Endothelial cell of hepatic sinusoid (primary cell): Measurements from ENCODE around the gene TGDS.

Experiments used
- in situ Hi-C: cut with HindIII; loops from 2 replicates; pipeline ENCODE4 v1.10.0; 2017; ENCODE audit warnings: low sequenced_read_pairs

TGDS gene

DNA sequence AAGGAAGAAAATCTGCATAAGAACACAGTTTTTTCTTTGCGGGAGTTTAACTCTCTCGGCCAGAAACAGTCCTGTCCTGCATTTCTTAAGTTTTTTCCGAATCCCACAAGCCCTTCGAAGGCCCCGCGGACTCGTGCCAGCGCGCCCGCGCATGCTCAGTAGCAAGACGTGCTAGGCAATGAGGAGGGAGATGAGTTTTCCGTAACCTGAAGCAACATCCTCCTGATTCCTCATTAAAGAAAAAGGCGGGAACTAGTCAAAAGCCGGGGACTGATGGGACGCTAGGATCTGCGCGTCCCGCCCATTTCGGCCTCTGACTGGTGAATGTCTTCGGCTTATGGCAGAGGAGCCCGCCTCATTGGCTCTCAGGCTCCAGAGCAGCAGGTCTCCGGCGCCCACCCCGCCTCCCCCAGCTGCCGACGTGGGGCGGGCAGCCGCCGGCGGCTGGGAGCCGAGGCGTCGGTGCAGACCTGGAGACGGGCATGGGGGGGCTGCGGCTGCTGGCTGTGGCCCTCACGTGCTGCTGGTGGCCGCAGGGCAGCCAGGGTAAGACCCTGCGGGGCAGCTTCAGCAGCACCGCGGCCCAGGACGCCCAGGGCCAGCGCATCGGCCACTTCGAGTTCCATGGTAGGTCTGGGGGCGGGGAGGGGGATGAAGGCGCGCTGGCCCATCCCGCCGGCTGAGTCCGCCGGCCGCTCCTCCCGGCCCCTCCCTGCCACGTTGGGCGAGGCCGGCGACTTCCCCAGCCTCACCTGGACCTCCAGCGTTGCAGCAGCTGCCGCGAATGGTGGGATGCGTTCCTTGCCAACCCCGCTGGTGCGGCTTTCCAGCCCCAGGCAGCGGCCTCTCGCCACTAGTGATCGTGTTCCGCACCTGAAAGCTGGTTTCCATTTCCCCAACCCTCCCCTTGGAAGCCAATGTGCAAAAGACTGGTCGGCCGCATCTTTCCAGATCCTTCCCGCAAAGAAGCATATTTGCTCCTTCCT is 5.8 kb upstream of the TGDS start, which contains the start of gene GPR180:
Gene GPR180, plus strand, starts transcription at position 412 of the 986 bp plus-strand sequence. Its CDS starts 71 bp downstream, at position 483.
- in situ Hi-C loops, result no loop called here

- in situ Hi-C loops, result no loop called here
These were observed 3.9 kb upstream of the TGDS start for GRCh38 chr13:94599877-94600276.

GRCh38 chr13:94598281-94598680 is 2.3 kb upstream of the TGDS start:
- in situ Hi-C loops, result no loop called here

GRCh38 chr13:94596575-94596971 is 621 bp upstream of the TGDS start:
- in situ Hi-C loops, result no loop called here

DNA sequence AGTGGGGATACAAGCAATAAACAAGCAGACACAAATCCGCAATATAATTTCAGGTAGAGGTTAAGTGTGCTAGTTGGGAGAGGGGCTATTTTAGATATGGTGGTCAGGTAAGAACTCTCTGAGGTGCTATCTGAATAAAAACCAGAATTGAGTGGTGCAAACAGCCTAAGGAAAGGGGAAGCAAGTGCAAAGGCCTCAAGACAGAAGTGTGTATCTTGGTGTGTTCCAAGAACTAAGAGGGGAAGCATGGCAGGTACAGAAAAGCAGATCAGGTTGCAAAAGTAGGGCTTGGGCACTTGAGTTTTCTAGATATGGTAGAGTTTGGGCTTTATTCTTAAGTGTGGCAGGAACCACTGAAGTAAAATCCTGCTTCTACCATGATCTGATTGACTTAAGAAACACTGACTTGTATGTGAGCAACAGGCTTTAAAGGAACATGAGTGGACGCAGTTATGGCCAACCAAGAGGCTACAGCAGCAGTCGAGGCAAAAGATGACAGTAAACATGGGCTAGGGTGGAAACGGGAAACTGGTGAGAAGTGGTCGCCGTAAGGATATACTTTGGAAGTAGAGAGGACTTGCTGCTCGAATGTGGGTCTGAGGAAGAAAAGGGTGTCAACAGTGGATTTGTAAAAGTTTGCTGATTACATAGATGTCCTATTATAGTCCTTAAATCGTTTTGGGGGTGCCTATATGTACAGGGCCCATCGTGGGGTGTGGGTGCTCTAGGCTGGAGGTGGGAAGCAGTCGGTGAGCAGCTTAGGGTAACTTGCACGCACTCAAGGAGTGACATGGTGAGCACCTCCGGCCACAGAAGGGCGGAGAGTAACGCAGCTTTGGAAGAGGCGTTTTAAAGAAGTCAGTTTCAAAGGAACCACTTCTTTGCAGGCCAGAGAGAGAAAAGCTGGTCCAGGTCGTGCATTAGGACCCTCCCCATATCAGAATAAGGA is 677 bp downstream of the TGDS start:
- in situ Hi-C loops, result no loop called here

DNA sequence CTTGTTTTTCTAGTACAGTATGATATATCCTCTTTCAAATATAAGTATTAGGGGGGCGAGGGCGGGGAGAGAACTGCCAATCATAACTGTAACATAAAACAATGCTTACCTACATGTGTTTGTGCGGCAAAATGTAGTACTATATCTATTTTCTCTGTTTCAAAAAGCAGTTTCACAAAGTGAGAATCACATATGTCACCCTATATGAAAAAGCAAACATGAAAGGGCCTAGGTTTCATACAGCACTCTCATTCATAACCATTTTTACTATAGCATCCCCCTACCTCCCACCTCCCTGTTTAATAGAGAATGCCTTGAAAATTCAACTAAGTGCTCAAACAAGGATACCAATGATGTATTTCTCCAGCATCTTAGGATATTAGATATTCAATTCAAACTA is 5.2 kb downstream of the TGDS start:
- in situ Hi-C loops, result no loop called here

- in situ Hi-C loops, result no loop called here
These were observed 7.4 kb downstream of the TGDS start for GRCh38 chr13:94588541-94588940.

GRCh38 chr13:94586371-94586770 is 9.6 kb downstream of the TGDS start:
- in situ Hi-C loops, result no loop called here

DNA sequence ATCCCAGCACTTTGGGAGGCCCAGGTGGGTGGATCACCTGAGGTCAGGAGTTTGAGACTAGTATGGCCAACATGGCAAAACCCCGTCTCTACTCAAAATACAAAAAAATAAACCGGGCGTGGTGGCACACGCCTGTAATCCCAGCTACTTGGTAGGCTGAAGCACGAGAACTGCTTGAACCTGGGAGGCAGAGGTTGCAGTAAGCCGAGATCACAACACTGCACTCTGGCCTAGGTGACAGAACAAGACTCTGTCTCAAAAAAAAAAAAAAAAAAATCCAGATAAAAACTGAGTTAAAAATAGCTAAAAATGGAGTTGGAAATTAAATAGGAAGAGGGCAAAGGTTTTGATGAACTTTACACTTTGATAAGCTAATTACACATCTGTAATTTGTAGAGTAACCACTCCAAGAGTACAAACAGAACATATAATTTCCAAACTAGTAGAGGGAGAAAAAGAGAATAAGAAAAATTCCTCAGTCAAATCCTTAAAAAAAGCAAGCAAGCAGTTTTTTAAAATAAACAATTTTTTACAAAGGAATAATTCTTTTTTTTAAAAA is 10.3 kb downstream of the TGDS start:
- in situ Hi-C loops, result no loop called here

- in situ Hi-C loops, result no loop called here
These were observed 12.0 kb downstream of the TGDS start for GRCh38 chr13:94583926-94584325.

- in situ Hi-C loops, result no loop called here
These were observed 16.9 kb downstream of the TGDS start for GRCh38 chr13:94579063-94579462.

DNA sequence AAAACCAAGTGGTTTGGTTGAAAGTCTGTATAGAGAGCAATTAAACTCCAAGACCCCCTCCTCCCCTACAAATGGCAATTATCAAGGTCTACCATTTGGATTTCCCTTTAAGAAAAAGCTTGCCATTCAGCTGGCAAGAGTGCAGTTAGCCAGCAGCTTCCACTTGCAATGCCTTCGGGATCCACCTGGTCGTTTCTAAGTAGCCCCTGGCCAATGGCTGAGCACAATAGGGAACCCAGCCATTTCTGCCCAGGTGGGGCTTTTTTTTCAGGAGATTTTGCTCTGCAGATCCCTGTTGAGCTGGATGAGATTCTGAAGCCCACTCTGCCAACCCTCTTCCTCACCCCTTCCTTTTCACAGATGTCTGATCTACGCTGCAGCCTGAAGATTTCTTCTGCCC is 26.3 kb downstream of the TGDS start:
- in situ Hi-C loops, result no loop called here

- in situ Hi-C loops, result no loop called here
These were observed 27.5 kb downstream of the TGDS start for GRCh38 chr13:94568443-94568842.

DNA sequence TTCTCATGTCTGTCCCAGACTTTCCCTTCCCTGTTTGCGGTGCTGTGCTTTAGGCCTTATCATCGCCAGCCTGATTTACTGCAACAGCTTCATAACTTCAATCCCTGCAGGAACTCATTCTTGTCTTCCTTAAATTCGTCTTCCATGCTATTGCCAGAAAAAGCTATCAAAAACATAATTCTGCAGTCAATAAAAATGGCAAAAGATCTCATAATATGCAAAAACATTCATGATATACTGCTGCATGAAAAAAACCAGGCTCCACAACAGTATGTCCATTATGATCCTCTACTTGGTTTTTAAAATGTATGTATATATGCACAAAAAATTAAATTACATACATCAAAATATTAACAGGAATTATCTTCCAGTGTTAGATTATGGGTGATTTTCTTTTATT is 28.4 kb downstream of the TGDS start:
- in situ Hi-C loops, result no loop called here

DNA sequence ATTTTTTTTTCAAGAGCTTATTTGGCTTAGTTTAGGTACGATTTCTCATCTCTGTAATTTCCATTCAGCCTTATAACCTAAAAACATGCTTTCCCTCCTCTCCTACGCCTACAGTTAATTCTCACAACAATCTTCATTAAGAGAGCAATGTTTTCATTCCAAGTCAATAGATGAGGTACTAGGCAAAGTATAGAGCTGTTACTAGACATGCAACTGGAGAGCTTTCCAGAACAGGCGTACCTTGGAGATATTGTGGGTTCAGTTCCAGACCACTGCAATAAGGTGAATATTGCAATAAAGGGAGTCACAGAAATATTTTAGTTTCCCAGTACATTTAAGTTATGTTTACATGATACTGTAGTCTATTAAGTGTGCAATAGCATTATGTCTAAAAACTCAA is 34.8 kb downstream of the TGDS start:
- in situ Hi-C loops, result no loop called here

- in situ Hi-C loops, result no loop called here
These were observed 35.8 kb downstream of the TGDS start for GRCh38 chr13:94560116-94560515.

- in situ Hi-C loops, result no loop called here
These were observed 36.6 kb downstream of the TGDS start for GRCh38 chr13:94559222-94559795.

GRCh38 chr13:94558716-94559115 is 37.2 kb downstream of the TGDS start:
- in situ Hi-C loops, result no loop called here

GRCh38 chr13:94557684-94558235 is 38.2 kb downstream of the TGDS start:
- in situ Hi-C loops, result no loop called here

DNA sequence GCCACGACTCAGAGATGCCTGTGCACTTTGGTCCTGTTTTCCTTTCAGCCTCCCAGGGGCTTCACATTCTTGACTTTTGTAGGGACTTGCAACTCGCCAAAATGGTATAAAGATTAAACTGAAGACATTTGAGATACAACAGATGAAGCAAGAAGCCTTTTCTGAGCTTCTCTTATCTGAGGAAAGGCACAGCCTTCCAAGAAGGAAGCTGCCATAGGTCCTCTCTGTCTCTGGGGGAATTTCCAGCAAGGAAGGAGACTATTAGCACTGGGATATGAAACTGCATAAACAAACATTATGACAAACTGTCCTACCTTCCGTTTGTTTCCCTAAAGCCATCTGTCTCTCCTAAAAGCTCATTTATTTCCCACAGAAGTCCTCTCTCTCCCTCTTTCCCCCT is 39.3 kb downstream of the TGDS start:
- in situ Hi-C loops, result no loop called here
